Astrocyte (in vitro differentiated cells and primary cell): ENCODE results near the gene FHIT. TPM values are rescaled to one million over a fixed set of nuclear protein-coding genes. Genes with fewer than 3 reads are reported as not detected.

Experiments used
- DNase-seq: peaks from one replicate; pipeline ENCODE4 v3.0.0-alpha.2; 2010; ENCODE audit warnings: low read depth
- FAIRE-seq: peaks from 2 replicates; lab custom pipeline; 2011; peaks lifted over from hg19 to GRCh38; lab: Jason Lieb, UNC
- H2AFZ ChIP-seq: 2 replicates; pipeline ENCODE4 v1.6.0; 2012; ENCODE audit warnings: low read depth, low read length, inconsistent platforms
- H3K27ac ChIP-seq: 2 replicates; pipeline ENCODE4 v1.5.1; 2011; ENCODE audit warnings: low read depth, low read length, inconsistent platforms
- H3K27me3 ChIP-seq: 2 replicates; pipeline ENCODE4 v1.6.0; 2011; ENCODE audit warnings: low read length, inconsistent platforms; ENCODE audit not compliant: insufficient read depth
- H3K36me3 ChIP-seq: 2 replicates; pipeline ENCODE4 v1.5.1; 2011; ENCODE audit warnings: low read length, inconsistent platforms; ENCODE audit not compliant: insufficient read depth
- H3K4me1 ChIP-seq: 2 replicates; pipeline ENCODE4 v1.5.1; 2011; ENCODE audit warnings: low read length, inconsistent platforms; ENCODE audit not compliant: insufficient read depth
- H3K4me2 ChIP-seq: 2 replicates; pipeline ENCODE4 v1.6.0; 2012; ENCODE audit warnings: low read length, inconsistent platforms
- H3K4me3 ChIP-seq: 2 replicates; pipeline ENCODE4 v1.5.1; 2011; ENCODE audit warnings: low read depth, mild to moderate bottlenecking, low read length, inconsistent platforms; ENCODE audit not compliant: insufficient read depth
- H3K79me2 ChIP-seq: 2 replicates; pipeline ENCODE4 v1.6.0; 2012; ENCODE audit warnings: mild to moderate bottlenecking, low read length, inconsistent platforms; ENCODE audit not compliant: insufficient read depth
- H3K9ac ChIP-seq: 2 replicates; pipeline ENCODE4 v1.6.0; 2012; ENCODE audit warnings: mild to moderate bottlenecking, low read length, inconsistent platforms
- H3K9me3 ChIP-seq: 2 replicates; pipeline ENCODE4 v1.5.1; 2012; ENCODE audit warnings: low read depth, mild to moderate bottlenecking, low read length, inconsistent platforms; ENCODE audit not compliant: insufficient read depth
- H4K20me1 ChIP-seq: 2 replicates; pipeline ENCODE4 v1.6.0; 2012; ENCODE audit warnings: low read length, inconsistent platforms; ENCODE audit not compliant: insufficient read depth
- H3K27ac Mint-ChIP-seq: one replicate; pipeline ENCODE4 v1.8.0; 2021; ENCODE audit warnings: mild to moderate bottlenecking, mixed read lengths; ENCODE audit not compliant: unreplicated experiment
- H3K27me3 Mint-ChIP-seq: one replicate; pipeline ENCODE4 v1.8.0; 2021; ENCODE audit warnings: low read depth, mixed read lengths; ENCODE audit not compliant: unreplicated experiment
- H3K36me3 Mint-ChIP-seq: one replicate; pipeline ENCODE4 v1.8.0; 2021; ENCODE audit warnings: low read depth, mixed read lengths; ENCODE audit not compliant: unreplicated experiment
- H3K4me1 Mint-ChIP-seq: one replicate; pipeline ENCODE4 v1.8.0; 2021; ENCODE audit warnings: low read depth, mixed read lengths; ENCODE audit not compliant: unreplicated experiment
- H3K4me3 Mint-ChIP-seq: one replicate; pipeline ENCODE4 v1.8.0; 2021; ENCODE audit warnings: mild to moderate bottlenecking, moderate library complexity, mixed read lengths; ENCODE audit not compliant: unreplicated experiment
- H3K9me3 Mint-ChIP-seq: one replicate; pipeline ENCODE4 v1.8.0; 2021; ENCODE audit warnings: mild to moderate bottlenecking, mixed read lengths; ENCODE audit not compliant: unreplicated experiment
- EZH2 ChIP-seq: IDR thresholded peaks from 2 replicates; pipeline ENCODE4 v1.6.1; 2012; ENCODE audit warnings: mild to moderate bottlenecking, low read length, inconsistent platforms; ENCODE audit not compliant: insufficient read depth
- total RNA-seq: library from RNA; stranded (reverse); gene quantifications from 2 replicates; pipeline ENCODE4 v1.2.1, GENCODE V29; 2021
- TF ChIP-seq, protein P1 (sequence below): IDR thresholded peaks from 2 replicates; pipeline ENCODE4 v1.5.1; 2011; ENCODE audit warnings: low read depth, mild to moderate bottlenecking, inconsistent platforms, low read length, moderate library complexity; ENCODE audit not compliant: insufficient read depth

FHIT gene
- total RNA-seq, 1 donor from 2014 or later: 6.7 TPM

DNA sequence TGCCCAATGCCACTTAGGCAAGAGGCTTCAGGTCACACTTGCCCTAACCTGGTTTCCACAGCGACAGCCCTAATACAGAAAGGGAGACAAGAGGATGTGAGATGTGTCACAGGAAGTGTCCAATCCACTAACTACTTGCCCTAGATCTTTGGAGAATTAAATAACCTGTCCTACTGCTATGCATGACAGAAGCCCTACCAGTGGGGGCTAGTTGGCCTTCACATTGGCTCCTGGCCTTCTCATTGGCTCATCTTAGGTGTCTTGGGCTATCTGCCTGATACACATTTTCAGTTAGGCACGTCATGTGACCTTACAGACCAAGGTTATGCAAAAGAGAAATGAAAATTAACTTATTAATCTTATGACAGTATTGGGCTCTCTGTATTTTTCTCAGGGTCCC is 449.9 kb downstream of the FHIT start:
- Mint-ChIP-seq H3K4me3 (no peak overlapping the region), H3K27ac (no peak overlapping the region), H3K27me3 (no peaks in the 10 kb centered on the region), H3K36me3 (no peaks in the 10 kb centered on the region), H3K4me1 (no peaks in the 10 kb centered on the region), H3K9me3 (peaks cover 2% of the 10 kb centered on the region)
- Histone ChIP-seq H3K9ac (no peak overlapping the region), H4K20me1 (no peaks in the 10 kb centered on the region), H3K27me3 (no peaks in the 10 kb centered on the region), H3K36me3 (no peaks in the 10 kb centered on the region), H3K4me1 (no peaks in the 10 kb centered on the region), H3K4me2 (no peak overlapping the region), H3K4me3 (no peak overlapping the region), H3K9me3 (no peaks in the 10 kb centered on the region), H3K27ac (no peak overlapping the region), H3K79me2 (no peaks in the 10 kb centered on the region), H2AFZ (no peak overlapping the region)
- TF ChIP-seq, protein P1, sequence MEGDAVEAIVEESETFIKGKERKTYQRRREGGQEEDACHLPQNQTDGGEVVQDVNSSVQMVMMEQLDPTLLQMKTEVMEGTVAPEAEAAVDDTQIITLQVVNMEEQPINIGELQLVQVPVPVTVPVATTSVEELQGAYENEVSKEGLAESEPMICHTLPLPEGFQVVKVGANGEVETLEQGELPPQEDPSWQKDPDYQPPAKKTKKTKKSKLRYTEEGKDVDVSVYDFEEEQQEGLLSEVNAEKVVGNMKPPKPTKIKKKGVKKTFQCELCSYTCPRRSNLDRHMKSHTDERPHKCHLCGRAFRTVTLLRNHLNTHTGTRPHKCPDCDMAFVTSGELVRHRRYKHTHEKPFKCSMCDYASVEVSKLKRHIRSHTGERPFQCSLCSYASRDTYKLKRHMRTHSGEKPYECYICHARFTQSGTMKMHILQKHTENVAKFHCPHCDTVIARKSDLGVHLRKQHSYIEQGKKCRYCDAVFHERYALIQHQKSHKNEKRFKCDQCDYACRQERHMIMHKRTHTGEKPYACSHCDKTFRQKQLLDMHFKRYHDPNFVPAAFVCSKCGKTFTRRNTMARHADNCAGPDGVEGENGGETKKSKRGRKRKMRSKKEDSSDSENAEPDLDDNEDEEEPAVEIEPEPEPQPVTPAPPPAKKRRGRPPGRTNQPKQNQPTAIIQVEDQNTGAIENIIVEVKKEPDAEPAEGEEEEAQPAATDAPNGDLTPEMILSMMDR: no peak
- no peak for TF ChIP-seq EZH2
- FAIRE-seq (no peak), DNase-seq (no peak)

DNA sequence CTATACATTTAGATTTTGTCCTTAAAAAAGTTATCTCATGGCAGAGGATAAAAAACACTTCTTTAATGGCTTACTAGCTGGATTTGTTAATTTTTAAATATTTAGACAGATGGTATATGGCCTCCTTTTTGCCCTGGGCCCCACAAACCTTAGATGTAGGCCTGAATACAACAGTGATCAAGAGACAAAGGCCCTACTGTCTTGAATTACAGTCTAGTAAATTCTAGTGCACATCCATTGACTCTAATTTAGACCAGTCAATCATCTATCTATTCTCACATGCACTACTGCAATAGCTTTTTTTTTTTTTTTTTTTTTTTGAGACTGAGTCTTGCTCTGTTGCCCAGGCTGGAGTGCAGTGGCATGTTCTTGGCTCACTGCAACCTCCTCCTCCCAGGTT is 452.8 kb downstream of the FHIT start:
- Histone ChIP-seq H3K4me2 (no peak overlapping the region), H3K4me1 (no peaks in the 10 kb centered on the region), H3K27me3 (no peaks in the 10 kb centered on the region), H3K79me2 (no peaks in the 10 kb centered on the region), H3K36me3 (no peaks in the 10 kb centered on the region), H3K27ac (no peak overlapping the region), H3K9me3 (no peaks in the 10 kb centered on the region), H3K4me3 (no peak overlapping the region), H3K9ac (no peak overlapping the region), H4K20me1 (no peaks in the 10 kb centered on the region), H2AFZ (no peak overlapping the region)
- no peak for TF ChIP-seq EZH2
- TF ChIP-seq, protein P1: no peak
- Mint-ChIP-seq H3K27ac (no peak overlapping the region), H3K36me3 (no peaks in the 10 kb centered on the region), H3K4me3 (no peak overlapping the region), H3K27me3 (no peaks in the 10 kb centered on the region), H3K9me3 (no peaks in the 10 kb centered on the region), H3K4me1 (no peaks in the 10 kb centered on the region)
- FAIRE-seq (no peak), DNase-seq (no peak)

DNA sequence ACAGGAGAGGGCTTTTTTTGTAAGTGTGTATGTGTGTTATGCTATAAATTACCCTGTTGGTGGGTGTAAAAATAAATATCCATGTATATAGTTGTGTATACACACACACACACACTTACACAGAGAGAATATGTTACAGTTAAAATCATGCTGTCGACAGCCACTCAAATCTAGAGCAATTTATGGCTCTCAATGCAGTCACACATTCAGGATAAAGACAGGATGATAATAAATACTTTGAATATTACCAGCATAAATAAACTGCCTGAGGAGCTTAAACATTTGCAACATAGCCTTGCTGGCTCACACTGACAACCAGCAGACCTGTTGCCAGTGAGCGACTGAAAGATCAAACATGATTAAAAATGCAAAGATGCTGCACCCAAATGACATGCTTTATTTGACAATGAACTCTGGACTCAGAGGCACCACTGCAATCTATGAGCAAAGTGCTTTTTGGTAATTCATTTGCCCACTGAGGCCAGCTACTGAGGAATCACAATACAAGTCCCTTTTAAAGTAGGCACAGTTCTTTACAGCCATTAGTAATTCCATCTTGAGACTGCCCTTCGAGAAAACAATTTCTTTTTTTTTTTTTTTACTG is 458.9 kb downstream of the FHIT start:
- no peaks in the 10 kb centered on the region for H3K9me3 Mint-ChIP-seq
- DNase-seq (no peak), FAIRE-seq (no peak)
- no peak overlapping the region for H3K27ac ChIP-seq
- no peak overlapping the region for H3K4me3 ChIP-seq
- no peak overlapping the region for H2AFZ ChIP-seq
- no peaks in the 10 kb centered on the region for H3K9me3 ChIP-seq
- H3K4me2 ChIP-seq: no peak overlapping the region
- no peaks in the 10 kb centered on the region for H4K20me1 ChIP-seq
- H3K4me3 Mint-ChIP-seq: no peak overlapping the region
- H3K4me1 ChIP-seq: no peaks in the 10 kb centered on the region
- no peaks in the 10 kb centered on the region for H3K27me3 ChIP-seq
- H3K9ac ChIP-seq: no peak overlapping the region
- H3K27me3 Mint-ChIP-seq: no peaks in the 10 kb centered on the region
- H3K36me3 Mint-ChIP-seq: no peaks in the 10 kb centered on the region
- no peak for TF ChIP-seq EZH2
- TF ChIP-seq, protein P1: no peak
- H3K79me2 ChIP-seq: no peaks in the 10 kb centered on the region
- no peak overlapping the region for H3K27ac Mint-ChIP-seq
- H3K36me3 ChIP-seq: no peaks in the 10 kb centered on the region
- no peaks in the 10 kb centered on the region for H3K4me1 Mint-ChIP-seq
